DOHH2 (cell line): ENCODE measurements around the gene RASA3.
A peak's percentile ranks its signal among the peaks of the same experiment; 100 is the strongest.
"Not testable (repeated sequence)": the region's sequence is repeated elsewhere in the genome, so short reads cannot be mapped to it uniquely, and the experiment has no call there.

Experiments
- H3F3A ChIP-seq: fragments of 200-600 bp; sonication (generic), shearing (Covaris generic); 2 replicates; pipeline ENCODE4 v1.6.0; 2016; ENCODE audit warnings: antibody characterized with exemption, mild to moderate bottlenecking; ENCODE audit not compliant: control insufficient read depth, insufficient read depth
- H3K27ac ChIP-seq: fragments of 200-600 bp; sonication (generic); 2 replicates; pipeline ENCODE4 v1.5.1; 2014; ENCODE audit warnings: low read depth, mild to moderate bottlenecking, low read length, moderate library complexity
- H3K27me3 ChIP-seq: fragments of 200-600 bp; sonication (generic); 2 replicates; pipeline ENCODE4 v1.6.1; 2014; ENCODE audit warnings: mild to moderate bottlenecking, low read length, mixed read lengths; ENCODE audit not compliant: control insufficient read depth
- H3K36me3 ChIP-seq: fragments of 200-600 bp; sonication (generic); 2 replicates; pipeline ENCODE4 v1.6.1; 2014; ENCODE audit warnings: mild to moderate bottlenecking, low read length, moderate library complexity, mixed read lengths; ENCODE audit not compliant: control insufficient read depth
- H3K4me1 ChIP-seq: fragments of 200-600 bp; sonication (generic); 2 replicates; pipeline ENCODE4 v1.6.1; 2014; ENCODE audit warnings: mild to moderate bottlenecking, low read length, mixed read lengths; ENCODE audit not compliant: control insufficient read depth
- H3K4me2 ChIP-seq: fragments of 200-600 bp; sonication (generic); 2 replicates; pipeline ENCODE4 v1.6.0; 2014; ENCODE audit warnings: mild to moderate bottlenecking, low read length, moderate library complexity
- H3K4me3 ChIP-seq: fragments of 200-600 bp; sonication (generic); 2 replicates; pipeline ENCODE4 v1.5.1; 2014; ENCODE audit warnings: mild to moderate bottlenecking, low read length, mixed read lengths
- H3K79me2 ChIP-seq: fragments of 200-600 bp; sonication (generic); 2 replicates; pipeline ENCODE4 v1.6.1; 2014; ENCODE audit warnings: mild to moderate bottlenecking, low read length, mixed read lengths; ENCODE audit not compliant: control insufficient read depth
- H3K9me2 ChIP-seq: fragments of 200-600 bp; sonication (generic); replicated peaks from 2 replicates; pipeline ENCODE4 v1.6.1; 2014; ENCODE audit warnings: mild to moderate bottlenecking, low read length, mixed read lengths; ENCODE audit not compliant: control insufficient read depth
- H3K9me3 ChIP-seq: fragments of 200-600 bp; sonication (generic); 2 replicates; pipeline ENCODE4 v1.6.1; 2014; ENCODE audit warnings: antibody characterized with exemption, low read length, mixed read lengths; ENCODE audit not compliant: control insufficient read depth, insufficient read depth
- H4K20me1 ChIP-seq: fragments of 200-600 bp; sonication (generic); 2 replicates; pipeline ENCODE4 v1.6.0; 2014; ENCODE audit warnings: low read depth, mild to moderate bottlenecking, antibody characterized with exemption, low read length, moderate library complexity; ENCODE audit not compliant: control insufficient read depth, insufficient read depth
- CTCF ChIP-seq: fragments of 200-600 bp; sonication (generic); IDR thresholded peaks from one replicate; pipeline ENCODE4 v1.5.1; 2014; ENCODE audit warnings: antibody characterized with exemption, mild to moderate bottlenecking, low read depth, low read length; ENCODE audit not compliant: poor library complexity, severe bottlenecking
- EZH2phosphoT487 ChIP-seq: fragments of 200-600 bp; sonication (generic); IDR thresholded peaks from 2 replicates; pipeline ENCODE4 v1.6.1; 2017; ENCODE audit warnings: borderline replicate concordance, mild to moderate bottlenecking, antibody characterized with exemption, low read length, moderate library complexity, mixed read lengths

The RASA3 gene

GRCh38 chr13:114132419-114133121, at the start of gene RASA3:
RASA3 (minus strand) TSS chr13:114132623; CDS start chr13:114132489, 134 bp downstream.
- no peaks in the 10 kb centered on the region for H3K79me2 ChIP-seq
- peak within 1 kb of the TSS; percentile 60 for H3K4me3 ChIP-seq
- H4K20me1 ChIP-seq, result peaks cover 10% of the 10 kb centered on the region
- no peak within 1 kb of the TSS for H3K27ac ChIP-seq
- H3K4me2 ChIP-seq, result peak within 1 kb of the TSS; percentile 74
- TF ChIP-seq EZH2phosphoT487 (no peak), CTCF (no peak)
- H3K9me2 ChIP-seq, result no peaks in the 10 kb centered on the region
- no peaks in the 10 kb centered on the region for H3K36me3 ChIP-seq
- H3F3A ChIP-seq, result peaks cover 19% of the 10 kb centered on the region
- peaks cover 55% of the 10 kb centered on the region for H3K4me1 ChIP-seq
- H3K27me3 ChIP-seq, result peaks cover 42% of the 10 kb centered on the region
- H3K9me3 ChIP-seq, result no peaks in the 10 kb centered on the region

- Histone ChIP-seq H3K27ac (no peak within 1 kb of the TSS), H3K79me2 (no peaks in the 10 kb centered on the region), H4K20me1 (no peaks in the 10 kb centered on the region), H3K4me3 (no peak within 1 kb of the TSS), H3K36me3 (no peaks in the 10 kb centered on the region), H3K4me1 (no peaks in the 10 kb centered on the region), H3F3A (no peaks in the 10 kb centered on the region), H3K9me2 (no peaks in the 10 kb centered on the region), H3K9me3 (no peaks in the 10 kb centered on the region), H3K4me2 (no peak within 1 kb of the TSS), H3K27me3 (no peaks in the 10 kb centered on the region)
- TF ChIP-seq EZH2phosphoT487, result no peak
- no peak for TF ChIP-seq CTCF
These were observed 46.8 kb upstream of the RASA3 start, which contains the start of gene CFAP97D2 for GRCh38 chr13:114179087-114179658. CFAP97D2 (plus strand) TSS chr13:114179257; CDS start chr13:114179331, 74 bp downstream.

DNA sequence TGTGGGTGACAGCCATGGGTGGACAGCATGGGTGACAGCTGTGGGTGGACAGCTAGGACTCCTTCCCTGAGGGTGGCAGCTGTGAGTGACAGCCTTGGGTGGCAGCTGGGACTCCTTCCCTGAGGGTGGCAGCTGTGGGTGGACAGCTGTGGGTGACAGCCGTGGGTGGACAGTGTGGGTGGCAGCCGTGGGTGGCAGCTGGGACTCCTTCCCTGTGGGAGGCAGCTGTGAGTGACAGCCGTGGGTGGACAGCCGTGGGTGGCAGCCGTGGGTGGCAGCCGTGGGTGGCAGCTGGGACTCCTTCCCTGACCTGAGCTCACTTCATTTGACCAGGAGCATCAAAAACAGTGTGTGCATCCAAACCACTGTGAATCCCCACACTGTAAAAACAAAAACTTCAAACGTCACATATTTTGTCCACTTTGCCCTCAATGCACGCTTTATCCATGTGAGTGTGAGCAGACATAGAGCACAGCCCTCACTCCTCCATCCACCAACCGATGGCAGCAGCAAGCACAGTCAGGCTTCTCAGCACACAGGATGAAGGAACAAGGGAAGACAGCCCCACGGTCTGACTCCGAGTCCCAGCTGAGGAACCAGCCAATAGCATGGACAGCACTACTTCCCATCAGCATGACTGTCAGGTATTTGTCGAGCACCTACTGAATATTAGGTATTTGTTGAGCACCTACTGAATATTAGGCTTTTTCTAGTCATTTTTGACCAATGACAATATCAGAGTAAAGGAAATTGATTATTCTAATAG, 45.0 kb upstream of the RASA3 start:
- H3F3A ChIP-seq, result no peaks in the 10 kb centered on the region
- no peaks in the 10 kb centered on the region for H3K27me3 ChIP-seq
- peaks cover 7% of the 10 kb centered on the region for H3K9me3 ChIP-seq
- no peaks in the 10 kb centered on the region for H4K20me1 ChIP-seq
- TF ChIP-seq CTCF (no peak), EZH2phosphoT487 (no peak)
- H3K4me2 ChIP-seq, result no peak overlapping the region
- H3K27ac ChIP-seq, result no peak overlapping the region
- no peaks in the 10 kb centered on the region for H3K79me2 ChIP-seq
- H3K4me1 ChIP-seq, result no peaks in the 10 kb centered on the region
- H3K36me3 ChIP-seq, result no peaks in the 10 kb centered on the region
- no peak overlapping the region for H3K4me3 ChIP-seq
- H3K9me2 ChIP-seq, result no peaks in the 10 kb centered on the region

DNA sequence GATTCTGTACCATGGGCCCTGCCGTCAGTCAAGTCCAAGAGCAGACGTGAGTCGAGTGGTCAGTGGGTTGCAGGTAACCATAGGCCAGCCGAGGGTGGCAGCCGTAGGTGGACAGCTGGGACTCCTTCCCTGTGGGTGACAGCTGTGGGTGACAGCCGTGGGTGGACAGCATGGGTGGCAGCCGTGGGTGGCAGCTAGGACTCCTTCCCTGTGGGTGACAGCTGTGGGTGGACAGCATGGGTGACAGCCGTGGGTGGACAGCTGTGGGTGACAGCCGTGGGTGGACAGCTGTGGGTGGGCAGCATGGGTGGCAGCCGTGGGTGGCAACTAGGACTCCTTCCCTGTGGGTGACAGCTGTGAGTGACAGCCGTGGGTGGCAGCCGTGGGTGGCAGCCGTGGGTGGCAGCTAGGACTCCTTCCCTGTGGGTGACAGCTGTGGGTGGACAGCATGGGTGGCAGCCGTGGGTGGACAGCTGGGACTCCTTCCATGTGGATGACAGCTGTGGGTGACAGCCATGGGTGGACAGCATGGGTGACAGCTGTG, 44.0 kb upstream of the RASA3 start:
- not testable (repeated sequence) for H3K4me2 ChIP-seq, H3K9me3 ChIP-seq, H4K20me1 ChIP-seq, H3K79me2 ChIP-seq, H3F3A ChIP-seq, H3K36me3 ChIP-seq, H3K27ac ChIP-seq, H3K27me3 ChIP-seq, H3K9me2 ChIP-seq, H3K4me1 ChIP-seq, H3K4me3 ChIP-seq
